GM19099 (cell line): ENCODE data around the gene IL22RA2.

Experiments
- POLR2A ChIP-seq: IDR thresholded peaks from 3 replicates; pipeline ENCODE4 v1.6.1; 2011; ENCODE audit warnings: low read depth; ENCODE audit not compliant: insufficient read length; ENCODE audit errors: extremely low read depth

IL22RA2 gene

GRCh38 chr6:137099689-137100403 lies 73.6 kb downstream of the IL22RA2 start:
- no peak for TF ChIP-seq POLR2A

GRCh38 chr6:137097526-137097925 lies 75.9 kb downstream of the IL22RA2 start:
- no peak for TF ChIP-seq POLR2A

- no peak for TF ChIP-seq POLR2A
Observed at GRCh38 chr6:137097057-137097456, 76.4 kb downstream of the IL22RA2 start.

- no peak for TF ChIP-seq POLR2A
Observed at GRCh38 chr6:137095651-137096238, 77.7 kb downstream of the IL22RA2 start.

- TF ChIP-seq POLR2A: no peak
Observed at GRCh38 chr6:137095093-137095492, 78.4 kb downstream of the IL22RA2 start.

- TF ChIP-seq POLR2A: no peak
Observed at GRCh38 chr6:137094411-137095008, 78.9 kb downstream of the IL22RA2 start.
